PC-9 (cell line): Measurements from ENCODE around the gene GMNN. TPM values are rescaled to one million over a fixed set of nuclear protein-coding genes. Genes with fewer than 3 reads are reported as not detected.

Experiments
- BruUV-seq: library from RNA; stranded (reverse); fragments of 400-500 nt; replicated peaks from 2 replicates; lab custom pipeline; 2021; lab: Mats Ljungman, UMichigan
- CTCF ChIA-PET: fragments of 300-600 bp; sonication (Branson Sonifier 250); formaldehyde crosslinking; loops from one replicate; lab custom pipeline; 2022; ENCODE audit warnings: antibody characterized with exemption; lab: Charles Lee
- POLR2A ChIA-PET: fragments of 300-600 bp; sonication (Branson Sonifier 250); formaldehyde crosslinking; loops from one replicate; lab custom pipeline; 2022; ENCODE audit warnings: antibody characterized with exemption; ENCODE audit not compliant: unreplicated experiment; lab: Charles Lee
- DNase-seq, 2 experiments: peaks; one replicate each; pipeline versions ENCODE4 v3.0.0 to v3.0.0-alpha.2; 2015 to 2022; ENCODE audit warnings: mixed read lengths in 1 of 2
- H2AFZ ChIP-seq: fragments of 200-600 bp; sonication (generic); 2 replicates; pipeline ENCODE4 v1.8.1; 2017; ENCODE audit warnings: antibody characterized with exemption
- H3F3A ChIP-seq: fragments of 200-600 bp; sonication (generic); 2 replicates; pipeline ENCODE4 v1.8.1; 2017; ENCODE audit warnings: antibody characterized with exemption, mild to moderate bottlenecking, low read depth; ENCODE audit not compliant: insufficient read depth
- H3K27ac ChIP-seq: fragments of 200-600 bp; sonication (generic); 2 replicates; pipeline ENCODE4 v1.6.1; 2016; ENCODE audit warnings: mixed run types
- H3K27me3 ChIP-seq: fragments of 200-600 bp; sonication (generic); 2 replicates; pipeline ENCODE4 v1.6.1; 2016; ENCODE audit warnings: low read depth, mixed run types; ENCODE audit not compliant: insufficient read depth
- H3K36me3 ChIP-seq: fragments of 200-600 bp; sonication (generic); 2 replicates; pipeline ENCODE4 v1.6.1; 2016; ENCODE audit warnings: low read depth, mixed run types
- H3K4me1 ChIP-seq: fragments of 200-600 bp; sonication (generic); replicated peaks from 2 replicates; pipeline ENCODE4 v1.6.1; 2016; ENCODE audit warnings: mixed run types; ENCODE audit not compliant: insufficient read depth
- H3K4me2 ChIP-seq: fragments of 200-600 bp; sonication (generic); 2 replicates; pipeline ENCODE4 v1.6.1; 2017; ENCODE audit warnings: mixed run types
- H3K4me3 ChIP-seq: fragments of 200-600 bp; sonication (generic); 2 replicates; pipeline ENCODE4 v1.6.1; 2016; ENCODE audit warnings: mixed run types
- H3K79me2 ChIP-seq: fragments of 200-600 bp; sonication (generic); 2 replicates; pipeline ENCODE4 v1.6.1; 2017; ENCODE audit warnings: low read depth, mixed run types
- H3K9me2 ChIP-seq: fragments of 200-600 bp; sonication (generic); 2 replicates; pipeline ENCODE4 v1.8.1; 2017; ENCODE audit warnings: mild to moderate bottlenecking; ENCODE audit not compliant: insufficient read depth
- H3K9me3 ChIP-seq: fragments of 200-600 bp; sonication (generic); 2 replicates; pipeline ENCODE4 v1.8.1; 2016; ENCODE audit warnings: low read depth; ENCODE audit not compliant: insufficient read depth
- H4K20me1 ChIP-seq: fragments of 200-600 bp; sonication (generic); 2 replicates; pipeline ENCODE4 v1.8.1; 2017; ENCODE audit not compliant: insufficient read depth
- CTCF ChIP-seq: fragments of 200-600 bp; sonication (generic); conservative IDR thresholded peaks from 2 replicates; pipeline ENCODE4 v1.6.1; 2017; ENCODE audit warnings: mixed run types, antibody characterized with exemption, mild to moderate bottlenecking, moderate library complexity
- EZH2 ChIP-seq: fragments of 200-600 bp; sonication (generic); IDR thresholded peaks from 2 replicates; pipeline ENCODE4 v1.8.0; 2017; ENCODE audit warnings: antibody characterized with exemption, low read depth
- intact Hi-C: fragments of 100-400 bp; cut with micrococcal nuclease; formaldehyde crosslinking; loops from one replicate; pipeline ENCODE4 v1.10.0; 2022; ENCODE audit not compliant: unreplicated experiment
- total RNA-seq: library from RNA; stranded (reverse); gene quantifications from 2 replicates; pipeline ENCODE4 v1.2.3, GENCODE V29; 2021

The GMNN gene
- total RNA-seq, 1 experiment from 2014 or later, result 54.8 TPM

- CTCF ChIA-PET, result no interaction called here
- H3F3A ChIP-seq, result no peaks in the 10 kb centered on the region; the same call in 1 of the 2 replicates
- H3K27me3 ChIP-seq, result no peaks in the 10 kb centered on the region
- DNase-seq, result no peak
- H4K20me1 ChIP-seq, result no peaks in the 10 kb centered on the region
- H3K4me3 ChIP-seq, result no peak overlapping the region
- POLR2A ChIA-PET, result no interaction called here
- TF ChIP-seq CTCF (no peak), EZH2 (no peak)
- no peaks in the 10 kb centered on the region for H3K36me3 ChIP-seq
- intact Hi-C loops, result no loop called here
- H3K9me2 ChIP-seq, result no peaks in the 10 kb centered on the region
- H3K4me1 ChIP-seq, result no peaks in the 10 kb centered on the region
- H2AFZ ChIP-seq, result no peak overlapping the region
- no TSS peak for BruUV-seq
- no peak overlapping the region for H3K27ac ChIP-seq
- H3K9me3 ChIP-seq, result no peaks in the 10 kb centered on the region; the same call in 1 of the 2 replicates
- no peaks in the 10 kb centered on the region for H3K79me2 ChIP-seq
- H3K4me2 ChIP-seq, result no peak overlapping the region
Measured at GRCh38 chr6:24825130-24825630, 50.4 kb downstream of the GMNN start.

DNA sequence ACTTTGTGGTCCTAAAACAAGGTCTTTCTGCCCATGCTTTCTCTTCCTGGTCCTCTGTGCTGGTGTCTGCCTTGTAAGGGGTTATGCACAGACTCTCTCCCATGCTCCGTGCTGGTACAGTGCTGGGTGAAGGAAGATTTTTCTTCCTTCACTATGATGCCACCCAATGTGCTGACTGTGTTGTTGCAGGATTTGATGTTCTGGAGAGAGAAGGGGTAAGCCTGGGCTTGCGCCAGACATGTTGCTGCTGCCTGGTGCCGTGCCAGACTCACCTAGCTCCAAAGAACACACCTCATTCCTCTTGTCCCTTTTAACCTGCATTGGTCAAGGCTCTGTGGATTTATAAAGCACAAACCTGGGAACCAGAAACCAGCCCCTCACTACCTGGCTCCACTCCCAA is 52.4 kb downstream of the GMNN start:
- POLR2A ChIA-PET, result no interaction called here
- no TSS peak for BruUV-seq
- TF ChIP-seq CTCF (no peak), EZH2 (no peak)
- H3K9me3 ChIP-seq, result no peaks in the 10 kb centered on the region; the same call in 1 of the 2 replicates
- no peaks in the 10 kb centered on the region for H3K9me2 ChIP-seq
- H3F3A ChIP-seq, result no peaks in the 10 kb centered on the region; the same call in 1 of the 2 replicates
- no peak for DNase-seq
- H3K27ac ChIP-seq, result no peak overlapping the region
- H4K20me1 ChIP-seq, result no peaks in the 10 kb centered on the region
- no peak overlapping the region for H3K4me2 ChIP-seq
- no peak overlapping the region for H3K4me3 ChIP-seq
- H3K4me1 ChIP-seq, result no peaks in the 10 kb centered on the region
- H3K79me2 ChIP-seq, result no peaks in the 10 kb centered on the region
- intact Hi-C loops, result no loop called here
- H3K36me3 ChIP-seq, result no peaks in the 10 kb centered on the region
- CTCF ChIA-PET, result no interaction called here
- no peak overlapping the region for H2AFZ ChIP-seq
- no peaks in the 10 kb centered on the region for H3K27me3 ChIP-seq

- DNase-seq, result no peak
- BruUV-seq, result no TSS peak
- Histone ChIP-seq H3K9me3 (no peaks in the 10 kb centered on the region; the same call in 1 of the 2 replicates), H3K9me2 (no peaks in the 10 kb centered on the region), H2AFZ (no peak overlapping the region), H3K4me2 (no peak overlapping the region), H3K36me3 (no peaks in the 10 kb centered on the region), H3K79me2 (no peaks in the 10 kb centered on the region), H3K27ac (no peak overlapping the region), H3K27me3 (no peaks in the 10 kb centered on the region), H3F3A (no peaks in the 10 kb centered on the region; the same call in 1 of the 2 replicates), H4K20me1 (no peaks in the 10 kb centered on the region), H3K4me3 (no peak overlapping the region), H3K4me1 (no peaks in the 10 kb centered on the region)
- TF ChIP-seq CTCF (no peak), EZH2 (no peak)
- intact Hi-C loops, result no loop called here
- POLR2A ChIA-PET, result no interaction called here
- CTCF ChIA-PET, result no interaction called here
Measured at GRCh38 chr6:24827970-24828369, 53.2 kb downstream of the GMNN start.
